ENCODE measurements around the gene SLC23A1. TPM values are rescaled to one million over a fixed set of nuclear protein-coding genes. Genes with fewer than 3 reads are reported as not detected.

Gene SLC23A1
- total and polyA plus RNA-seq, 9 of the 15 experiments (the other 6 are each of a cell fraction or from before 2014, with no cell fraction given), result 0.03 to 0.20 (median 0.05) TPM; not detected in 5

GRCh38 chr5:139341689-139342422 is 41.2 kb downstream of the SLC23A1 start, which contains the start of gene PAIP2 (continued):
- no peak for TF ChIP-seq ZBTB1 (CRISPR knock-in tag; IDR thresholded peaks at IDR 0.05; ENCODE audit: borderline replicate concordance, low read depth)
- TF ChIP-seq MAFF (IDR thresholded peaks at IDR 0.05; ENCODE audit: low read length), result no peak
- TF ChIP-seq, protein P1, sequence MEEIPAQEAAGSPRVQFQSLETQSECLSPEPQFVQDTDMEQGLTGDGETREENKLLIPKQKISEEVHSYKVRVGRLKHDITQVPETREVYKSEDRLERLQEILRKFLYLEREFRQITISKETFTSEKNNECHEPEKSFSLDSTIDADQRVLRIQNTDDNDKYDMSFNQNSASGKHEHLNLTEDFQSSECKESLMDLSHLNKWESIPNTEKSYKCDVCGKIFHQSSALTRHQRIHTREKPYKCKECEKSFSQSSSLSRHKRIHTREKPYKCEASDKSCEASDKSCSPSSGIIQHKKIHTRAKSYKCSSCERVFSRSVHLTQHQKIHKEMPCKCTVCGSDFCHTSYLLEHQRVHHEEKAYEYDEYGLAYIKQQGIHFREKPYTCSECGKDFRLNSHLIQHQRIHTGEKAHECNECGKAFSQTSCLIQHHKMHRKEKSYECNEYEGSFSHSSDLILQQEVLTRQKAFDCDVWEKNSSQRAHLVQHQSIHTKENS (CRISPR knock-in tag; IDR thresholded peaks at IDR 0.05), result no peak
- TF ChIP-seq IRF9 (tag; IDR thresholded peaks at IDR 0.05), result no peak
- no peak; the same call in 1 of the 2 replicates for TF ChIP-seq KLF16 (IDR thresholded peaks at IDR 0.05)
- TF ChIP-seq RHOXF2B (CRISPR knock-in tag; conservative IDR thresholded peaks at IDR 0.05), result no peak
- no peak for TF ChIP-seq THRA (IDR thresholded peaks at IDR 0.05)
- 0 out of 2 replicates have a peak, but pooled peaks have one; percentile 80 for TF ChIP-seq RBM14 (IDR thresholded peaks at IDR 0.05; ENCODE audit: borderline replicate concordance, insufficient read depth, low read depth, low read length)
- TF ChIP-seq FOXK2 (conservative IDR thresholded peaks at IDR 0.05 in 1 of 2, IDR thresholded peaks at IDR 0.05 in 1 of 2; ENCODE audit: low read depth in 2 of 2), result peak; percentile 65 to 83
- TF ChIP-seq TBP (optimal IDR thresholded peaks at IDR 0.05; ENCODE audit: low read depth, low read length), result peak; percentile 74
- TF ChIP-seq RAD21 (CRISPR knock-in tag; conservative IDR thresholded peaks at IDR 0.05 in 1 of 2, IDR thresholded peaks at IDR 0.05 in 1 of 2), result peak; percentile 36 to 55
- TF ChIP-seq ZBTB12 (CRISPR knock-in tag; IDR thresholded peaks at IDR 0.05), result peak; percentile 75
- peak; percentile 84 for TF ChIP-seq TAF7 (tag; IDR thresholded peaks at IDR 0.05)
- no peak for TF ChIP-seq ZNF165 (CRISPR knock-in tag; IDR thresholded peaks at IDR 0.05; ENCODE audit: borderline replicate concordance)
- TF ChIP-seq ZFP36 (IDR thresholded peaks at IDR 0.05; ENCODE audit: low read depth, low read length, partially characterized antibody), result peak; percentile 7
- TF ChIP-seq ATF7 (IDR thresholded peaks at IDR 0.05), result peak; percentile 94
- TF ChIP-seq U2AF1 (optimal IDR thresholded peaks at IDR 0.05; ENCODE audit: low read depth, low read length), result no peak
- no peak for TF ChIP-seq ZNF586 (CRISPR knock-in tag; conservative IDR thresholded peaks at IDR 0.05)
- TF ChIP-seq ZNF398 (CRISPR knock-in tag; IDR thresholded peaks at IDR 0.05), result no peak
- TF ChIP-seq ZNF347 (CRISPR knock-in tag; IDR thresholded peaks at IDR 0.05; ENCODE audit: low read depth), result no peak
- TF ChIP-seq ZNF384 (IDR thresholded peaks at IDR 0.05; ENCODE audit: low read depth, low read length), result 0 out of 2 replicates have a peak, but pooled peaks have one; percentile 23
